H9 (cell line): ENCODE measurements around the gene CSNK1E. TPM values are rescaled to one million over a fixed set of nuclear protein-coding genes. Genes with fewer than 3 reads are reported as not detected.

ENCODE experiments used
- DNase-seq: peaks from one replicate; pipeline ENCODE4 v3.0.0-alpha.2; 2017
- H2AFZ ChIP-seq: one replicate; pipeline ENCODE4 v1.6.1; 2013; ENCODE audit warnings: mild to moderate bottlenecking, low read length, control low read depth, moderate library complexity
- H2AK5ac ChIP-seq: 2 replicates; pipeline ENCODE4 v1.6.1; 2013; ENCODE audit warnings: low read length, control low read depth, mixed read lengths; ENCODE audit not compliant: insufficient read length
- H2BK120ac ChIP-seq: one replicate; pipeline ENCODE4 v1.6.1; 2013; ENCODE audit warnings: low read depth, mild to moderate bottlenecking, low read length, control low read depth, inconsistent platforms; ENCODE audit not compliant: poor library complexity, severe bottlenecking
- H2BK12ac ChIP-seq: 2 replicates; pipeline ENCODE4 v1.6.1; 2013; ENCODE audit warnings: low read length, control low read depth, mixed read lengths, low read depth; ENCODE audit not compliant: insufficient read length
- H2BK15ac ChIP-seq: 2 replicates; pipeline ENCODE4 v1.6.1; 2013; ENCODE audit warnings: low read depth, low read length, control low read depth
- H2BK20ac ChIP-seq: one replicate; pipeline ENCODE4 v1.6.1; 2013; ENCODE audit warnings: low read depth, mild to moderate bottlenecking, low read length, control low read depth, inconsistent platforms; ENCODE audit not compliant: poor library complexity, severe bottlenecking
- H2BK5ac ChIP-seq: 2 replicates; pipeline ENCODE4 v1.6.1; 2013; ENCODE audit warnings: low read length, control low read depth, mixed read lengths; ENCODE audit not compliant: insufficient read length
- H3K14ac ChIP-seq: 2 replicates; pipeline ENCODE4 v1.6.1; 2013; ENCODE audit warnings: low read length, control low read depth; ENCODE audit not compliant: insufficient read depth
- H3K18ac ChIP-seq: 2 replicates; pipeline ENCODE4 v1.6.1; 2013; ENCODE audit warnings: low read depth, mild to moderate bottlenecking, mixed read lengths, low read length, control low read depth; ENCODE audit not compliant: insufficient read length
- H3K23ac ChIP-seq: 2 replicates; pipeline ENCODE4 v1.6.1; 2013; ENCODE audit warnings: low read length, control low read depth, mixed read lengths, low read depth; ENCODE audit not compliant: insufficient read length
- H3K23me2 ChIP-seq: 2 replicates; pipeline ENCODE4 v1.6.1; 2013; ENCODE audit warnings: low read depth, mild to moderate bottlenecking, mixed read lengths, low read length, control low read depth; ENCODE audit not compliant: insufficient read length, poor library complexity, severe bottlenecking
- H3K27ac ChIP-seq: 2 replicates; pipeline ENCODE4 v1.5.1; 2013; ENCODE audit warnings: low read length, control low read depth, mixed read lengths, low read depth; ENCODE audit not compliant: insufficient read length
- H3K27me3 ChIP-seq: 2 replicates; pipeline ENCODE4 v1.6.1; 2013; ENCODE audit warnings: low read length, control low read depth, inconsistent platforms; ENCODE audit not compliant: insufficient read depth
- H3K4ac ChIP-seq: 2 replicates; pipeline ENCODE4 v1.6.1; 2013; ENCODE audit warnings: low read depth, mild to moderate bottlenecking, control low read depth, inconsistent platforms, low read length, moderate library complexity
- H3K4me1 ChIP-seq: 2 replicates; pipeline ENCODE4 v1.6.1; 2013; ENCODE audit warnings: low read length, control low read depth, inconsistent platforms; ENCODE audit not compliant: insufficient read depth
- H3K4me2 ChIP-seq: 2 replicates; pipeline ENCODE4 v1.6.1; 2013; ENCODE audit warnings: low read length, control low read depth, mixed read lengths; ENCODE audit not compliant: insufficient read length, insufficient read depth
- H3K56ac ChIP-seq: 2 replicates; pipeline ENCODE4 v1.6.1; 2013; ENCODE audit warnings: low read depth, mild to moderate bottlenecking, mixed read lengths, low read length, control low read depth; ENCODE audit not compliant: insufficient read length
- H3K79me1 ChIP-seq: 2 replicates; pipeline ENCODE4 v1.6.1; 2013; ENCODE audit warnings: low read depth, mild to moderate bottlenecking, moderate library complexity, low read length, control low read depth, inconsistent platforms; ENCODE audit not compliant: insufficient read depth, poor library complexity, severe bottlenecking
- H3K79me2 ChIP-seq: 2 replicates; pipeline ENCODE4 v1.6.1; 2013; ENCODE audit warnings: low read length, control low read depth, inconsistent platforms; ENCODE audit not compliant: insufficient read depth
- H3K9ac ChIP-seq: 2 replicates; pipeline ENCODE4 v1.6.1; 2013; ENCODE audit warnings: low read length, control low read depth, mixed read lengths; ENCODE audit not compliant: insufficient read length; ENCODE audit errors: extremely low read depth
- H3K9me3 ChIP-seq: one replicate; pipeline ENCODE4 v1.6.1; 2013; ENCODE audit warnings: low read depth, low read length, inconsistent platforms; ENCODE audit not compliant: control insufficient read depth
- H3T11ph ChIP-seq: one replicate; pipeline ENCODE4 v1.6.1; 2013; ENCODE audit warnings: mild to moderate bottlenecking, low read length, control low read depth, inconsistent platforms
- H4K20me1 ChIP-seq: one replicate; pipeline ENCODE4 v1.6.1; 2013; ENCODE audit not compliant: control insufficient read depth, insufficient read length, insufficient read depth
- H4K5ac ChIP-seq: 2 replicates; pipeline ENCODE4 v1.6.1; 2013; ENCODE audit warnings: low read depth, mild to moderate bottlenecking, mixed read lengths, low read length, control low read depth; ENCODE audit not compliant: insufficient read length
- H4K8ac ChIP-seq: replicated peaks from 2 replicates; pipeline ENCODE4 v1.6.1; 2013; ENCODE audit warnings: low read length, control low read depth, mixed read lengths, low read depth; ENCODE audit not compliant: insufficient read length
- H4K91ac ChIP-seq: 2 replicates; pipeline ENCODE4 v1.6.1; 2013; ENCODE audit warnings: low read depth, mild to moderate bottlenecking, moderate library complexity, mixed read lengths, low read length, control low read depth; ENCODE audit not compliant: insufficient read length
- H3K27ac Mint-ChIP-seq, 3 experiments: 2 replicates in 2 of 3; 3 replicates in 1 of 3; pipeline ENCODE4 v1.8.0; 2020 to 2021; ENCODE audit warnings: mixed read lengths in 3 of 3, mild to moderate bottlenecking in 1 of 3, moderate library complexity in 1 of 3
- H3K27me3 Mint-ChIP-seq: 2 replicates; pipeline ENCODE4 v1.8.0; 2021; ENCODE audit warnings: low read depth, mild to moderate bottlenecking, moderate library complexity, mixed read lengths
- H3K36me3 Mint-ChIP-seq, 3 experiments: 2 replicates in 2 of 3; 3 replicates in 1 of 3; pipeline ENCODE4 v1.8.0; 2020 to 2021; ENCODE audit warnings: low read depth in 3 of 3, mixed read lengths in 3 of 3; ENCODE audit not compliant: insufficient read depth in 1 of 3
- H3K4me1 Mint-ChIP-seq, 2 experiments: 2 replicates each; pipeline ENCODE4 v1.8.0; 2020; ENCODE audit warnings: mixed read lengths in 2 of 2
- H3K4me3 Mint-ChIP-seq, 2 experiments: 2 replicates in 1 of 2; 3 replicates in 1 of 2; pipeline ENCODE4 v1.8.0; 2020 to 2021; ENCODE audit warnings: mild to moderate bottlenecking in 2 of 2, mixed read lengths in 2 of 2, moderate library complexity in 1 of 2
- H3K9me3 Mint-ChIP-seq, 2 experiments: 2 replicates in 1 of 2; 3 replicates in 1 of 2; pipeline ENCODE4 v1.8.0; 2020; ENCODE audit warnings: mild to moderate bottlenecking in 2 of 2, mixed read lengths in 2 of 2, moderate library complexity in 1 of 2
- CTCF ChIP-seq: fragments of 200-600 bp; sonication (generic); conservative IDR thresholded peaks from 3 replicates; pipeline ENCODE4 v1.8.0; 2021; ENCODE audit warnings: antibody characterized with exemption, mild to moderate bottlenecking
- WGBS: extraction: QIAGEN DNeasy Blood & Tissue Kit; methylation state at CpG from one replicate; pipeline ENCODE4 v1.1.7; 2013; ENCODE audit warnings: missing lambda C conversion rate, low lambda C conversion rate, mixed read lengths; ENCODE audit not compliant: insufficient read length; ENCODE audit errors: extremely low coverage; 5-methylcytosine and 5-hydroxymethylcytosine counted together
- total RNA-seq: library from RNA; stranded (reverse); gene quantifications from 2 replicates; pipeline ENCODE4 v1.2.1, GENCODE V29; 2021

CSNK1E gene
- total RNA-seq, 1 experiment from 2014 or later = 236 TPM

GRCh38 chr22:38304526-38304925, 12.7 kb downstream of the CSNK1E start:
- Mint-ChIP-seq H3K27me3 (no peaks in the 10 kb centered on the region), H3K36me3 (peaks cover 47 to 81% (median 79%) of the 10 kb centered on the region in 3 experiments), H3K4me3 (no peak overlapping the region), H3K9me3 (no peaks in the 10 kb centered on the region; a peak in 1 of 5 replicates), H3K4me1 (peaks cover 34 to 59% of the 10 kb centered on the region in 2 experiments), H3K27ac (peak overlapping the region in 2 of 3 experiments; percentile 73 to 94; a peak in 4 of 7 replicates)
- Histone ChIP-seq H2BK15ac (no peak overlapping the region), H4K20me1 (peaks cover 7% of the 10 kb centered on the region), H3K9me3 (no peaks in the 10 kb centered on the region), H3K14ac (no peak overlapping the region; the same call in 1 of the 2 replicates), H2BK20ac (no peak overlapping the region), H2BK5ac (peak overlapping the region; percentile 65), H2BK12ac (no peak overlapping the region), H3T11ph (no peak overlapping the region), H2AK5ac (no peak overlapping the region), H4K91ac (no peak overlapping the region), H3K27ac (no peak overlapping the region), H3K23me2 (no peaks in the 10 kb centered on the region), H3K9ac (no peak overlapping the region), H2BK120ac (no peak overlapping the region), H2AFZ (no peak overlapping the region), H3K79me2 (peaks cover 46% of the 10 kb centered on the region; the same call in 1 of the 2 replicates), H3K23ac (no peak overlapping the region), H3K4ac (no peak overlapping the region), H3K18ac (no peak overlapping the region), H3K4me2 (no peak overlapping the region), H4K8ac (no peak overlapping the region), H3K79me1 (peaks cover 6% of the 10 kb centered on the region), H3K4me1 (peaks cover 3% of the 10 kb centered on the region; the same call in 1 of the 2 replicates), H3K56ac (no peak overlapping the region), H3K27me3 (no peaks in the 10 kb centered on the region), H4K5ac (no peak overlapping the region)
- TF ChIP-seq CTCF = peak; percentile 22; the same call in 1 of the 3 replicates
- WGBS = no CpG with 5 or more reads among the region's 13 CpGs
- no peak for DNase-seq
